Tibial nerve (tissue), 3 donors: Measurements from ENCODE around the gene SNX10.

Experiments used
- CTCF ChIP-seq, 5 experiments: fragments of 200-600 bp in 3 of 5; fragments of 450-650 bp in 2 of 5; sonication (generic) in 3 of 5; IDR thresholded peaks; one replicate each; pipeline ENCODE4 v1.5.1; 2016 to 2019; ENCODE audit warnings: antibody characterized with exemption in 5 of 5, mild to moderate bottlenecking in 3 of 5, moderate library complexity in 2 of 5
- POLR2A ChIP-seq, 2 donors: fragments of 450-650 bp; IDR thresholded peaks; one replicate each; pipeline ENCODE4 v1.6.1; 2017; ENCODE audit warnings: antibody characterized with exemption in 2 of 2, mild to moderate bottlenecking in 2 of 2, moderate library complexity in 2 of 2

- no peak for TF ChIP-seq CTCF (IDR thresholded peaks at IDR 0.05)
- TF ChIP-seq POLR2A (IDR thresholded peaks at IDR 0.05), result no peak
Measured at GRCh38 chr7:26361637-26362036, 70.0 kb downstream of the SNX10 start.
